DND-41 (cell line): ENCODE results near the gene SLC26A11.

Experiments used
- ATAC-seq: fragments of 200-7000 bp; cut with Tn5 transposase; 3 replicates; pipeline ENCODE4 v1.9.1; 2021; ENCODE audit warnings: low read depth; ENCODE audit not compliant: insufficient read depth
- DNase-seq: peaks from one replicate; pipeline ENCODE4 v3.0.0-alpha.2; 2020
- H2AFZ ChIP-seq: 2 replicates; pipeline ENCODE4 v1.6.0; 2012; ENCODE audit warnings: low read depth, low read length
- H3K27ac ChIP-seq: 2 replicates; pipeline ENCODE4 v1.5.1; 2012; ENCODE audit warnings: low read length, inconsistent platforms
- H3K27me3 ChIP-seq: fragments of 200-600 bp; sonication (generic); 2 replicates; pipeline ENCODE4 v1.6.0; 2012; ENCODE audit warnings: low read length, mild to moderate bottlenecking, inconsistent platforms; ENCODE audit not compliant: insufficient read depth, poor library complexity
- H3K36me3 ChIP-seq: 2 replicates; pipeline ENCODE4 v1.5.1; 2012; ENCODE audit warnings: low read length, inconsistent platforms; ENCODE audit not compliant: insufficient read depth
- H3K4me1 ChIP-seq: 2 replicates; pipeline ENCODE4 v1.5.1; 2012; ENCODE audit warnings: mild to moderate bottlenecking, low read length; ENCODE audit not compliant: insufficient read depth
- H3K4me2 ChIP-seq: 2 replicates; pipeline ENCODE4 v1.6.0; 2012; ENCODE audit warnings: mild to moderate bottlenecking, moderate library complexity, low read length, inconsistent platforms; ENCODE audit not compliant: insufficient read depth
- H3K4me3 ChIP-seq, 2 experiments: fragments of 200-600 bp in 1 of 2; shearing (Covaris generic) in 1 of 2; 2 replicates each; pipeline ENCODE4 v1.5.1; 2012 to 2016; ENCODE audit warnings: inconsistent platforms in 2 of 2, low read length in 2 of 2, mild to moderate bottlenecking in 2 of 2, low read depth in 1 of 2, moderate library complexity in 1 of 2
- H3K79me2 ChIP-seq: 2 replicates; pipeline ENCODE4 v1.6.0; 2012; ENCODE audit warnings: low read length, inconsistent platforms; ENCODE audit not compliant: insufficient read depth
- H3K9ac ChIP-seq: 2 replicates; pipeline ENCODE4 v1.6.0; 2012; ENCODE audit warnings: low read depth, mild to moderate bottlenecking, inconsistent platforms, low read length, moderate library complexity
- H3K9me3 ChIP-seq: 2 replicates; pipeline ENCODE4 v1.5.1; 2012; ENCODE audit warnings: low read length, moderate library complexity, mild to moderate bottlenecking, inconsistent platforms; ENCODE audit not compliant: insufficient read depth, severe bottlenecking
- H4K20me1 ChIP-seq: 2 replicates; pipeline ENCODE4 v1.6.0; 2012; ENCODE audit warnings: low read length; ENCODE audit not compliant: insufficient read depth
- CTCF ChIP-seq: IDR thresholded peaks from 2 replicates; pipeline ENCODE4 v1.5.1; 2012; ENCODE audit warnings: borderline replicate concordance, low read length, moderate library complexity, mild to moderate bottlenecking; ENCODE audit not compliant: poor library complexity, severe bottlenecking; ENCODE audit errors: extremely low read depth
- EZH2 ChIP-seq: IDR thresholded peaks from 3 replicates; pipeline ENCODE4 v1.6.1; 2012; ENCODE audit warnings: borderline replicate concordance, low read depth, mild to moderate bottlenecking, moderate library complexity, low read length, inconsistent platforms; ENCODE audit not compliant: severe bottlenecking

The SLC26A11 gene

DNA sequence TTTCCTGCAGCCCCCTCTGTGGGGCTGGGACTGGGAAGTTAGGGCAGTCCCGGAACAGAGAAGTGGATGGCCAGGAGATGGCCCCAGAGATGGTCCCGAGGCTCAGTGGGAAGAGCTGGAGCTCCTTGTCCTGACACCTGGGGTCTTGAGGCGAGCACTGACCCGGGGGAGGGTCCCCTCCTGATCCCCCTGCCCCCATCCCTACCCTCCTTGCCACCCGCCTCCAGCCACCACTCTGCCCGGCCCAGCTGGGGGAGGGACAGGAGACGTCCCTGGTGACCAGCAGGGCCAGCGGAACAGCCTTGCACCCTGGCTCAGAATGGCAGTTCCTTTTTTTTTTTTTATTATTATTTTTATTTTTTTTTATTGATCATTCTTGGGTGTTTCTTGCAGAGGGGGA is 26.5 kb downstream of the SLC26A11 start:
- H3K4me3 ChIP-seq = no peak overlapping the region
- H3K36me3 ChIP-seq = no peaks in the 10 kb centered on the region
- no peaks in the 10 kb centered on the region for H3K4me1 ChIP-seq
- no peaks in the 10 kb centered on the region for H3K27me3 ChIP-seq
- DNase-seq = no peak
- H3K27ac ChIP-seq = no peak overlapping the region
- H3K9ac ChIP-seq = no peak overlapping the region
- TF ChIP-seq EZH2 (no peak), CTCF (no peak)
- ATAC-seq = no peak
- no peaks in the 10 kb centered on the region for H3K9me3 ChIP-seq
- no peak overlapping the region for H2AFZ ChIP-seq
- no peaks in the 10 kb centered on the region for H4K20me1 ChIP-seq
- no peaks in the 10 kb centered on the region for H3K79me2 ChIP-seq
- no peak overlapping the region for H3K4me2 ChIP-seq

GRCh38 chr17:80247561-80247960 is 27.3 kb downstream of the SLC26A11 start:
- TF ChIP-seq EZH2 (no peak), CTCF (no peak)
- Histone ChIP-seq H3K27ac (no peak overlapping the region), H3K9me3 (no peaks in the 10 kb centered on the region), H3K79me2 (no peaks in the 10 kb centered on the region), H3K4me1 (no peaks in the 10 kb centered on the region), H3K4me2 (no peak overlapping the region), H2AFZ (no peak overlapping the region), H3K27me3 (no peaks in the 10 kb centered on the region), H3K4me3 (no peak overlapping the region), H3K9ac (no peak overlapping the region), H4K20me1 (no peaks in the 10 kb centered on the region), H3K36me3 (no peaks in the 10 kb centered on the region)
- no peak for DNase-seq
- no peak for ATAC-seq

DNA sequence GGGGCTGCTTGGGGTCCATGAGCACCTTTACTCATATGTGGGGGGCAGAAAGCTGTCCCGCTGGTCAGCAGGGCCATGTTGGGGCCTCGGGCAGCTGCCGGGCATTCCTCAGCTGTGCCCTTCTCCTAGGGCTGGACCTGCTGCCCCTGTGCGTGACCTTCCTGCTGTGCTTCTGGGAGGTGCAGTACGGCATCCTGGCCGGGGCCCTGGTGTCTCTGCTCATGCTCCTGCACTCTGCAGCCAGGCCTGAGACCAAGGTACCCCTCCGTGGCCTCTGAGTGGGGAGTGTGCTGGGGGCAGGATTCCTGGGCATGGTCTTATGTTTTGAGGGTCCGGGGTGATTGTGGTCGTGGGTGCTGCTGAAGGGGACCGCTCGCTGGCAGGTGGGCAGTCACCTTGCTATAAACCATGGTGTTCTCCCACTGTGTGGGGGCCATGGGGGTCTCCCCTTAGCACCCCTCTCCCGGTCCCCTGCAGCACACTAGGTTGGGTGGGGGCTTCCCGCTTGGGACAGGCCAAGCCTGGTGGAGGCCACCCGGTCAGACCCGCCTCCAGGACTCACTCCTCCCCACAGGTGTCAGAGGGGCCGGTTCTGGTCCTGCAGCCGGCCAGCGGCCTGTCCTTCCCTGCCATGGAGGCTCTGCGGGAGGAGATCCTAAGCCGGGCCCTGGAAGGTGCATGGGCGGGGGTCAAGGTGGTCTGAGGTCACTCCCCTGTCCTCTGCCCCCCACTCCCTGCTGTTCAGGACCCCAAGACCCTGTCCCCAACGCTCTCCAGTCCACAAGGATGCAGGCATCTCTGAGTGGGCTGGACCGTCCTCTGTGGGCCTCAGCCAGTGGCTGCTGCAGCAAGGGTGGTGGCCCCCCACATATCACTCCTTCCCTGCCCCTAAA is 28.0 kb downstream of the SLC26A11 start:
- Histone ChIP-seq H3K27ac (no peak overlapping the region), H3K4me2 (no peak overlapping the region), H3K79me2 (no peaks in the 10 kb centered on the region), H2AFZ (no peak overlapping the region), H3K9ac (no peak overlapping the region), H3K36me3 (no peaks in the 10 kb centered on the region), H3K4me3 (no peak overlapping the region), H4K20me1 (no peaks in the 10 kb centered on the region), H3K4me1 (no peaks in the 10 kb centered on the region), H3K27me3 (no peaks in the 10 kb centered on the region), H3K9me3 (no peaks in the 10 kb centered on the region)
- ATAC-seq (no peak), DNase-seq (no peak)
- TF ChIP-seq EZH2 (no peak), CTCF (no peak)
